GM19193 (cell line): ENCODE measurements around the gene STKLD1.

Experiments
- POLR2A ChIP-seq: IDR thresholded peaks from 4 replicates; pipeline ENCODE4 v1.6.1; 2011; ENCODE audit not compliant: insufficient read depth, insufficient read length; ENCODE audit errors: extremely low read depth

Gene STKLD1

GRCh38 chr9:133369933-133370332 lies 6.2 kb upstream of the STKLD1 start:
- TF ChIP-seq POLR2A: no peak

GRCh38 chr9:133370685-133371084 lies 5.5 kb upstream of the STKLD1 start:
- no peak for TF ChIP-seq POLR2A

DNA sequence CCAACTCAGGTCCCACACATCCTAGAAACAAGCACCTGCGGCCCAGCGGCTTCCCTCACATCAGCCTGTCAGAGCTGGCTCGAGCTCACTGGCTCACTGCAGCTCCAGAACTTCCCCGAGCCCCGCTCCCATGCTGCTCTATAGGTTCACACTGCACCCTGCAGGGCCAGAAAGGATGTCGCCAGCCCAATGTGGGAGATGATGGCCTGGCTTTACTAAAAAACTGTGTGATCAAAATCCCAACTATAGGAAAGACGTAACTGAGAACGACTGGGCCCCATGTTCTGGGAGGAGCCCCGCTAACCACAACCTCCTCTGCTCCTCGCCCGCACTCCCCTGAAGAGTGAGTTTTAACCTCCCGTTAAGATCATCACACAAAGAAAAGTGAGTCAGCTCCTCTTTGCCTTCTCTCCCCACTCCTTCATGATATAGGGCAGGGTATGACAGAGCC lies 4.9 kb upstream of the STKLD1 start:
- TF ChIP-seq POLR2A: no peak

GRCh38 chr9:133372144-133372543 lies 4.0 kb upstream of the STKLD1 start:
- TF ChIP-seq POLR2A: no peak

GRCh38 chr9:133374612-133375115 lies 1.5 kb upstream of the STKLD1 start:
- no peak for TF ChIP-seq POLR2A

DNA sequence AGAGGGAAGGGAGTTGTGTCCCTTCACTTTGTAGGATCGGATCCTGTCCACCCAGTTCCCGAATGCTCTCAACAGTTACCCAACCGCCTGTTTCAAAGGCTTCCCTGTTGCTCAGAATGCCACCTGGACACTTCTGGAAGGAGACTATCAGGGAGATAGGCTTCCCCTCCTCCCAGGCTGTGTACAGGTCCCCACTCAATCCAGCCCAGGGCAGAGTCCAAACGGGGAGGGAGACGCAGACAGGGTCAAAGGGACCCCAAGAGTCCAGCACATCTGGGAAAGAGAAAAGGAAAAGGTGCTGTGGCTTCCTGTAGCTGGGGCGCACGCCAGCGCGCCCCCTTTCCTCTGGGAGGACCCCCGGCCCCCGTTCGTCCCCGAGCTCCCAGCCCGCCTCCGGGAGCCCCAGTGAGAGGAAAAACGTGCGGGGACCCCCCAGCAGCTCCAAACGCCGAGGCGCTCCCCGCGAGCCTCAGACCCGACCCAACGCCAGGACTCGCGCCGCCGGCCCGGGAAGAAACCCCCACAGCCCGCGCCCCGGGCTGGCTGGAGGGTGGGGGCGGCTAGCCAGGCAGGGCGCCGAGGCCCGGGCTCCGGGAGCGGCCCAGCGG lies 946 bp upstream of the STKLD1 start:
- no peak for TF ChIP-seq POLR2A

GRCh38 chr9:133377721-133378216 lies 1.6 kb downstream of the STKLD1 start:
- TF ChIP-seq POLR2A: no peak

DNA sequence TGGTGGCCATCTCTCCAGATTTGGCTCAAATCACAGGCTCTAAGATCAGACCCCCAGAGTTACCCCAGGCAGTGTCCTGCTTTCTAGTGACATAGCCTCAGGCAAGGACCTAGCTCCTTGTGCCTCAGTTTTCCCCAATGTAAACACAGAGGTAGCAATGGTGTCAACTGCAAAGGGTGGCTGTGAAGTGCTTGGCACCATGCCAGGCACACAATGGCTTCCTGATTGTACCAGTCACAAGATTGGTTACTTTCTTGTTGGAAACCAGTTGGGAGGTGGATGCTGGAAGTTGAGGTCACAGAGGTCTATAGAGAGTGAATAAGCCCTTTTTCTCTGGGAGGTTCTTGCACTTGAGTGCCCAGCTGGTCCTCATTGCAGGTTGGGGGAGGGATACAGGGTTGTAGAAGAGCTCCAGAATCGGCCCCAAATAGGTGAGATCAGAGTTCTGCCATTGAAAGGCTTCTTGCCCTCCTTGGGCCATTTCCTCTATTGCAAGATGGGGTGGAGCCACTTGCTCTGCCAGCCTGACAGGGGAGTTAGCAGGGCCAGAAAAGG lies 2.3 kb downstream of the STKLD1 start:
- TF ChIP-seq POLR2A: no peak

- TF ChIP-seq POLR2A: no peak
Observed at GRCh38 chr9:133379153-133380086, 3.3 kb downstream of the STKLD1 start.

GRCh38 chr9:133380734-133381133 lies 4.6 kb downstream of the STKLD1 start:
- no peak for TF ChIP-seq POLR2A

DNA sequence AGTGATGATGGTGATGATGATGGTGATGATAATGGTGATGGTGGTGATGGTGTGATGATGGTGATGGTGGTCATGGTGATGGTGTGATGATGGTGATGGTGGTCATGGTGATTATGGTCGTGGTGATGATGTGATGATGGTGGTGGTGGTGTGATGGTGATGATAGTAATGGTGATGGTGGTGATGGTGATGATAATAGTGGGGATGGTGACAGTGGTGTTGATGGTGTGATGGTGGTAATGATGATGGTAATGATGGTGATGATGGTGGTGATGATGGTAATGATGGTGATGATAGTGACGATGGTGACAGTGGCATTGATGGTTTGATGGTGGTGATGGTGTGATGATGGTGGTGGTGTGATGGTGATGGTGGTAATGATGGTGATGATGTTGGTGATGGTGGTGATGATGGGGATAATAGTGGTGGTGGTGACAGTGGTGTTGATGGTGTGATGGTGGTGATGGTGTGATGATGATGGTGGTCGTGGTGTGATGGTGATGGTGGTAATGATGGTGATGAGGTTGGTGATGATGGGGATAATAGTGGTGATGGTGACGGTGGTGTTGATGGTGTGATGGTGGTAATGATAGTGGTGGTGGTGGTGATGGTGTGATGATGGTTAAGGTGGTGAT lies 6.5 kb downstream of the STKLD1 start:
- no peak for TF ChIP-seq POLR2A

DNA sequence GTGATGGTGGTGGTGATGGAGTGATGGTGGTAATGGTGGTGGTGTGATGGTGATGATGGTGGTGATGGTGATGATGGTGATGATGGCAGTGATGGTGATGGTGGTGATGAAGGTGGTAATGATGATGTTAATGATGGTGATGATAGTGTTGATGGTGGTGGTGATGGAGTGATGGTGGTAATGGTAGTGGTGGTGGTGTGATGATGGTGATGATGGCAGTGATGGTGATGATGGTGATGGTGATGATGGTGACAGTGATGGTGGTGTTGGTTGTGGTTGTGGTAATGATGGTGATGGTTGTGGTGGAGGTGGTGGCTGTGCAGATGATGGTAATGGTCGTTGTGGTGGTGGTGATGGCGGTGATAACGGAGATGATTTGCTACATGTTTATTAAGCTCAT lies 7.3 kb downstream of the STKLD1 start:
- TF ChIP-seq POLR2A: no peak

DNA sequence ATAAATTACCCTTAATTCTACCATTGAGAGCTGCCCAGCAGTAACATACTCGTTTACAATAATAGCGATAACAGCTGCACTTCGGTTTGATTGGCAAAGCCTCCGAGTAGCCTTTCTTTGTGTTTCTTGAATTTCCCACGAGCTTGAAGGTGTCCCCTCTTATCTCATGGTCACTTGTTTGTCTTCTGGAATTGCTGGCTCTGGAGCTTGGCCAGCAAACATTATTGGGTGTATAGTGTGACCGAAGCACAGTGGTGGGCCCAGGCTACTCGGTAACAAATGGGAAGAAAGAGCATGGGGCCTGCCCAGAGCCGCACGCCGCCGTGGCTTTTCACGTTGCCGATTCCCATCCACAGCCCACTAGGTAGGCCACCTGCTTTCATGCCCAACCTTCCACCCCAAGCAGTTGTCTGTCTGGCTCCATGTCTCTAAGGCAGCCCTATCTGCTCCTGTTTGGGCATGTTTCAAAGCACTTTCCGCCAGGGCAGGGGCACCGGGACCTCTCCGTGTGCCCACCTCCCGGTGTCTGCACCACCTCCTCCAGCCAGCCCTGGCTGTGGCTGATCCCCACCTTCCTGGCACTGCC lies 8.7 kb downstream of the STKLD1 start:
- no peak for TF ChIP-seq POLR2A

DNA sequence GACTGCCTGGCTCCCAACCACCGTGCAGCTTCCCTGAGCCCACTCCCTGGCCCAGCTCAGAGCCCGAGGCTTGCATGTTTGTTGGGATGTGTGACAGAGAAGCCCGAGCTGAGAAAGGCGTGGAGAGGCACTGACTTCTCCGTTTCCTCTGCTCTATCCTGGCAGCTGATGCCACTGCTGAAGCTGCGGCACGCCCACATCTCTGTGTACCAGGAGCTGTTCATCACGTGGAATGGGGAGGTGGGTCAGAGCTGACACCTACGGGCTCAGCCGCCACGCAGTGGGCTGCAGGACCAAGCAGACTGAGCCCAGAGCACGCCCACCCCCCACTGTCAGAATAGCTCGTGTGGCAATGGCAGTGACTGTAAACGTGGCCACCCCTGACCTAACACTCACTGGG lies 9.3 kb downstream of the STKLD1 start:
- TF ChIP-seq POLR2A: no peak
